Stomach (tissue), 19 donors: Measurements from ENCODE around the gene SIK2. TPM values are rescaled to one million over a fixed set of nuclear protein-coding genes. Genes with fewer than 3 reads are reported as not detected.
A peak's percentile ranks its signal among the peaks of the same experiment; 100 is the strongest.

Experiments
- DNase-seq, 2 donors: peaks; one replicate each; pipeline versions ENCODE4 v3.0.0 to v3.0.0-alpha.2; 2013 to 2019
- H3K27ac ChIP-seq, 5 donors: fragments of 200-600 bp in 4 of 5; sonication (generic) in 4 of 5; one replicate each; pipeline ENCODE4 v1.5.1; 2013 to 2019; ENCODE audit warnings: mild to moderate bottlenecking in 1 of 5, moderate library complexity in 1 of 5
- H3K27me3 ChIP-seq, 3 donors: fragments of 200-600 bp; sonication (generic); one replicate each; pipeline ENCODE4 v1.5.1; 2017 to 2019; ENCODE audit warnings: mixed run types in 1 of 3
- H3K36me3 ChIP-seq, 4 donors: fragments of 200-600 bp; sonication (generic); 1 replicate in 3 of 4; 2 replicates in 1 of 4; pipeline ENCODE4 v1.5.1; 2016 to 2019
- H3K4me1 ChIP-seq, 4 donors: fragments of 200-600 bp; sonication (generic); one replicate each; pipeline ENCODE4 v1.5.1; 2016 to 2019
- H3K4me3 ChIP-seq, 4 donors: fragments of 200-600 bp; sonication (generic) in 3 of 4; one replicate each; pipeline ENCODE4 v1.5.1; 2016 to 2019; ENCODE audit warnings: mild to moderate bottlenecking in 1 of 4
- H3K9me3 ChIP-seq, 4 donors: fragments of 200-600 bp; sonication (generic); one replicate each; pipeline ENCODE4 v1.5.1; 2016 to 2019
- CTCF ChIP-seq, 7 experiments: fragments of 450-650 bp in 4 of 7; fragments of 200-600 bp in 3 of 7; sonication (generic) in 3 of 7; IDR thresholded peaks; one replicate each; pipeline ENCODE4 v1.5.1; 2016 to 2019; ENCODE audit warnings: antibody characterized with exemption in 7 of 7, control low read depth in 2 of 7, mild to moderate bottlenecking in 1 of 7
- EP300 ChIP-seq: sonication (generic); formaldehyde crosslinking; IDR thresholded peaks from one replicate; pipeline ENCODE4 v1.6.1; 2017; ENCODE audit warnings: antibody characterized with exemption
- POLR2A ChIP-seq, 4 donors: fragments of 450-650 bp; IDR thresholded peaks; one replicate each; pipeline ENCODE4 v1.6.1; 2016; ENCODE audit warnings: antibody characterized with exemption in 4 of 4, control low read depth in 2 of 4, mild to moderate bottlenecking in 1 of 4, moderate library complexity in 1 of 4
- POLR2AphosphoS5 ChIP-seq, 3 donors: sonication (generic); formaldehyde crosslinking; IDR thresholded peaks; one replicate each; pipeline ENCODE4 v1.6.1; 2016; ENCODE audit warnings: antibody characterized with exemption in 3 of 3
- WGBS, 5 donors: extraction: QIAGEN DNeasy Blood & Tissue Kit in 3 of 5; methylation state at CpG; one replicate each; pipeline versions ENCODE4 v1.1.5 to v1.1.7; 2013 to 2018; 5-methylcytosine and 5-hydroxymethylcytosine counted together
- intact Hi-C: fragments of 100-400 bp; cut with DNase I; formaldehyde crosslinking; loops from one replicate; pipeline ENCODE4 v1.15.1; 2023; ENCODE audit warnings: low total_unique reads
- long read RNA-seq, 10 donors: transcript quantifications; one replicate each; lab custom pipeline, GENCODE V29; 2026
- polyA plus RNA-seq, 3 donors: library from polyadenylated mRNA; stranded (reverse); fragments of 200-250 nt; gene quantifications; one replicate each; pipeline ENCODE4 v1.2.3, GENCODE V29; 2013
- total RNA-seq, 5 donors: library from RNA; depleted of rRNA; stranded (reverse); fragments of >200 nt; gene quantifications; one replicate each; pipeline versions ENCODE4 v1.1.0 to v1.2.3, GENCODE V29; 2014 to 2016
- donor health status: healthy with polysubstance abuse.
- donor health status: Bipolar disorder and iron deficiency.
- donor health status: healthy.

SIK2 gene
- total RNA-seq (10 to 100 TPM in 4 of 5 donors, 1 to 10 TPM in 1; 5.5 to 86.9 (median 41.7) TPM), polyA plus RNA-seq (10 to 100 TPM in 1 of 3 donors, 1 to 10 TPM in 2; 6.0 to 10.6 (median 8.9) TPM)
- long read RNA-seq, donor 1 = 0 reads
- long read RNA-seq, donor 2, full-length matches to known transcripts = 3 of 3 reads
- long read RNA-seq, donor 2, partial matches to known transcripts = 0 of 3 reads
- long read RNA-seq, donor 2, other reads (novel, unspliced or antisense) = 0 of 3 reads
- long read RNA-seq, donor 3, full-length matches to known transcripts = 2 of 2 reads
- long read RNA-seq, donor 3, partial matches to known transcripts = 0 of 2 reads
- long read RNA-seq, donor 3, other reads (novel, unspliced or antisense) = 0 of 2 reads
- long read RNA-seq, donor 4 = 0 reads
- long read RNA-seq, donor 5, full-length matches to known transcripts = 4 of 10 reads
- long read RNA-seq, donor 5, partial matches to known transcripts = 6 of 10 reads
- long read RNA-seq, donor 5, other reads (novel, unspliced or antisense) = 0 of 10 reads
- long read RNA-seq, donor 6, full-length matches to known transcripts = 14 of 73 reads
- long read RNA-seq, donor 6, partial matches to known transcripts = 42 of 73 reads
- long read RNA-seq, donor 6, other reads (novel, unspliced or antisense) = 17 of 73 reads
- long read RNA-seq, donor 7, full-length matches to known transcripts = 2 of 2 reads
- long read RNA-seq, donor 7, partial matches to known transcripts = 0 of 2 reads
- long read RNA-seq, donor 7, other reads (novel, unspliced or antisense) = 0 of 2 reads
- long read RNA-seq, donor 8, full-length matches to known transcripts = 3 of 29 reads
- long read RNA-seq, donor 8, partial matches to known transcripts = 21 of 29 reads
- long read RNA-seq, donor 8, other reads (novel, unspliced or antisense) = 5 of 29 reads
- long read RNA-seq, donor 9, full-length matches to known transcripts = 1 of 16 reads
- long read RNA-seq, donor 9, partial matches to known transcripts = 15 of 16 reads
- long read RNA-seq, donor 9, other reads (novel, unspliced or antisense) = 0 of 16 reads
- long read RNA-seq, donor 10, full-length matches to known transcripts = 1 of 1 reads
- long read RNA-seq, donor 10, partial matches to known transcripts = 0 of 1 reads
- long read RNA-seq, donor 10, other reads (novel, unspliced or antisense) = 0 of 1 reads

- Histone ChIP-seq H3K36me3 (no peaks in the 10 kb centered on the region), H3K27ac (peak within 1 kb of the TSS; percentile 91 to 99 (median 96)), H3K4me3 (peak within 1 kb of the TSS; percentile 58 to 71 (median 68)), H3K27me3 (no peaks in the 10 kb centered on the region), H3K4me1 (peaks cover 5 to 59% (median 33%) of the 10 kb centered on the region in 4 donors), H3K9me3 (no peaks in the 10 kb centered on the region)
- TF ChIP-seq POLR2AphosphoS5 (IDR thresholded peaks at IDR 0.05) = peak; percentile 86 to 96 (median 92)
- no peak for TF ChIP-seq EP300
- TF ChIP-seq CTCF (IDR thresholded peaks at IDR 0.05) = peak in 5 of 7 experiments; percentile 77 to 99 (median 90)
- WGBS, 5 donors = 0 to 1% (median 1%) methylated on average over 19 to 100 of the region's 100 CpGs
- DNase-seq = peak; percentile 94 to 99
- intact Hi-C loops = no loop called here
Observed at GRCh38 chr11:111601979-111602864, at the start of gene SIK2. Gene SIK2, plus strand, starts transcription at chr11:111602449. Its CDS starts 115 bp downstream, at chr11:111602564.

GRCh38 chr11:111554532-111554931 is 47.7 kb upstream of the SIK2 start:
- peaks cover 0 to 7% (median 0%) of the 10 kb centered on the region in 4 donors for H3K9me3 ChIP-seq
- H3K27me3 ChIP-seq = no peaks in the 10 kb centered on the region
- no peak for TF ChIP-seq EP300
- no peak for TF ChIP-seq POLR2A (IDR thresholded peaks at IDR 0.05)
- TF ChIP-seq CTCF (IDR thresholded peaks at IDR 0.05) = no peak
- TF ChIP-seq POLR2AphosphoS5 (IDR thresholded peaks at IDR 0.05) = no peak
- peaks cover 0 to 31% (median under 1%) of the 10 kb centered on the region in 4 donors for H3K36me3 ChIP-seq
- H3K27ac ChIP-seq = no peak overlapping the region
- intact Hi-C loops = no loop called here
- DNase-seq = no peak
- H3K4me1 ChIP-seq = peaks cover 0 to 5% (median 0%) of the 10 kb centered on the region in 4 donors
- no peak overlapping the region for H3K4me3 ChIP-seq

- H3K4me3 ChIP-seq = no peak overlapping the region
- no peaks in the 10 kb centered on the region for H3K27me3 ChIP-seq
- DNase-seq = no peak
- TF ChIP-seq CTCF (IDR thresholded peaks at IDR 0.05) (no peak), POLR2AphosphoS5 (IDR thresholded peaks at IDR 0.05) (no peak), POLR2A (IDR thresholded peaks at IDR 0.05) (no peak), EP300 (no peak)
- H3K27ac ChIP-seq = no peak overlapping the region
- H3K36me3 ChIP-seq = peaks cover 0 to 38% (median 3%) of the 10 kb centered on the region in 4 donors
- peaks cover 0 to 7% (median 0%) of the 10 kb centered on the region in 4 donors for H3K9me3 ChIP-seq
- H3K4me1 ChIP-seq = peaks cover 0 to 5% (median 0%) of the 10 kb centered on the region in 4 donors
- intact Hi-C loops = no loop called here
Observed at GRCh38 chr11:111555255-111555654, 47.0 kb upstream of the SIK2 start.
